HepG2 (cell line): ENCODE data around the gene TRIM37. TPM values are rescaled to one million over a fixed set of nuclear protein-coding genes. Genes with fewer than 3 reads are reported as not detected.
A peak's percentile ranks its signal among the peaks of the same experiment; 100 is the strongest.

Source experiments
- AFF4 ChIP-seq: sonication (generic); formaldehyde crosslinking; IDR thresholded peaks from 2 replicates; pipeline ENCODE4 v1.4.0; 2020; ENCODE audit warnings: missing genetic modification reagents
- CERS6 ChIP-seq: sonication (generic); formaldehyde crosslinking; IDR thresholded peaks from 2 replicates; pipeline ENCODE4 v1.5.0; 2020; ENCODE audit warnings: missing genetic modification reagents
- FOXO4 ChIP-seq: sonication (generic); formaldehyde crosslinking; conservative IDR thresholded peaks from 2 replicates; pipeline ENCODE4 v1.8.1; 2023; ENCODE audit warnings: missing genetic modification reagents
- MTF2 ChIP-seq: sonication (generic); formaldehyde crosslinking; IDR thresholded peaks from 2 replicates; pipeline ENCODE4 v1.5.0; 2020; ENCODE audit warnings: missing genetic modification reagents, borderline replicate concordance
- RBAK ChIP-seq: sonication (generic); formaldehyde crosslinking; IDR thresholded peaks from 2 replicates; pipeline ENCODE4 v1.5.1; 2020; ENCODE audit warnings: mild to moderate bottlenecking, missing genetic modification reagents
- TOPORS ChIP-seq: sonication (generic); formaldehyde crosslinking; IDR thresholded peaks from 2 replicates; pipeline ENCODE4 v1.8.0; 2023; ENCODE audit warnings: mild to moderate bottlenecking, missing genetic modification reagents
- ZBTB43 ChIP-seq: sonication (generic); formaldehyde crosslinking; conservative IDR thresholded peaks from 2 replicates; pipeline ENCODE4 v1.4.0; 2020; ENCODE audit warnings: missing genetic modification reagents
- ZNF205 ChIP-seq: IDR thresholded peaks from 2 replicates; pipeline ENCODE4 v1.6.1; 2018; ENCODE audit warnings: missing biosample characterization, missing genetic modification reagents
- ZNF318 ChIP-seq: sonication (generic); formaldehyde crosslinking; IDR thresholded peaks from 2 replicates; pipeline ENCODE4 v1.4.0; 2020; ENCODE audit warnings: mild to moderate bottlenecking, missing genetic modification reagents
- ZNF576 ChIP-seq: sonication (generic); formaldehyde crosslinking; IDR thresholded peaks from 2 replicates; pipeline ENCODE4 v1.4.0; 2020; ENCODE audit warnings: mild to moderate bottlenecking, missing genetic modification reagents
- ZNF816 ChIP-seq: sonication (generic); formaldehyde crosslinking; IDR thresholded peaks from 2 replicates; pipeline ENCODE4 v1.8.0; 2022; ENCODE audit warnings: missing genetic modification reagents, mild to moderate bottlenecking, borderline replicate concordance
- polyA plus RNA-seq, 8 experiments: library from polyadenylated mRNA; depleted of rRNA in 3 of 8; stranded (reverse) in 7 of 8; unstranded in 1 of 8; fragments of >200 nt; fragmentation: Illumina TruSeq in 4 of 8; extraction: Trizol in 4 of 8; gene quantifications; 2 replicates each; pipeline versions ENCODE4 v1.2.1 to v1.2.3, GENCODE V29; 2011 to 2016; ENCODE audit warnings: low read depth in 4 of 8, missing spikeins in 1 of 8, mixed read lengths in 1 of 8; ENCODE audit not compliant: insufficient read depth in 1 of 8
- total RNA-seq, 5 experiments: library from RNA; depleted of rRNA; stranded (reverse); fragments of >200 nt; fragmentation: Illumina TruSeq; extraction: Trizol; gene quantifications; 2 replicates each; pipeline ENCODE4 v1.2.3, GENCODE V29; 2016; ENCODE audit warnings: low read depth in 1 of 5

Gene TRIM37
- total and polyA plus RNA-seq, 2 of the 13 experiments (the other 11 are each of a cell fraction or from before 2014, with no cell fraction given): 12.4 to 39.1 TPM

- TF ChIP-seq FOXO4 (CRISPR knock-in tag): no peak
- no peak for TF ChIP-seq RBAK (CRISPR knock-in tag)
- TF ChIP-seq CERS6 (CRISPR knock-in tag): no peak
- peak; percentile 69; the same call in 1 of the 2 replicates for TF ChIP-seq TOPORS (CRISPR knock-in tag)
- peak; percentile 85; the same call in 1 of the 2 replicates for TF ChIP-seq ZNF318
- no peak for TF ChIP-seq ZNF816 (CRISPR knock-in tag)
- no peak for TF ChIP-seq ZNF576 (CRISPR knock-in tag)
- no peak; the same call in 1 of the 2 replicates for TF ChIP-seq ZNF205
- no peak for TF ChIP-seq MTF2
- TF ChIP-seq AFF4 (CRISPR knock-in tag): no peak
- 0 out of 2 replicates have a peak, but pooled peaks have one; percentile 44 for TF ChIP-seq ZBTB43 (CRISPR knock-in tag)
Measured at GRCh38 chr17:59106463-59107305, at the start of gene TRIM37 (continued).
